ENCODE measurements around the gene MMP28. TPM values are rescaled to one million over a fixed set of nuclear protein-coding genes. Genes with fewer than 3 reads are reported as not detected.

The MMP28 gene
- polyA plus RNA-seq, 4 donors, result 3.0 to 30.5 (median 24.0) TPM

- FAIRE-seq, result no peak
- WGBS, 3 donors, result 84 to 98% (median 93%) methylated on average over 2 of the region's 2 CpGs
- H3K36me3 ChIP-seq (ENCODE audit: control insufficient read depth in 3 of 3, insufficient read depth in 2 of 3, low read depth in 1 of 3, low read length in 3 of 3), result peaks cover 11 to 14% (median 14%) of the 10 kb centered on the region in 3 donors
These were observed 25.9 kb upstream of the MMP28 start for GRCh38 chr17:35821308-35821707.

GRCh38 chr17:35819455-35819854 is 24.0 kb upstream of the MMP28 start:
- 68 to 83% (median 76%) methylated on average over 1 of the region's 1 CpG for WGBS, 3 donors
- Histone ChIP-seq H3K27me3 (ENCODE audit: control insufficient read depth in 3 of 3, insufficient read depth in 3 of 3, low read length in 3 of 3) (no peaks in the 10 kb centered on the region), H3K36me3 (ENCODE audit: control insufficient read depth in 3 of 3, insufficient read depth in 2 of 3, low read depth in 1 of 3, low read length in 3 of 3) (peaks cover 10 to 18% (median 14%) of the 10 kb centered on the region in 3 donors), H3K9me3 (ENCODE audit: control insufficient read depth in 2 of 2, insufficient read depth in 1 of 2, low read depth in 1 of 2, low read length in 1 of 2) (no peaks in the 10 kb centered on the region), H3K4me1 (ENCODE audit: control insufficient read depth in 3 of 3, insufficient read depth in 2 of 3, low read depth in 1 of 3, low read length in 2 of 3) (peaks cover 2 to 6% (median 4%) of the 10 kb centered on the region in 3 donors), H3K27ac (ENCODE audit: low read depth in 1 of 3, low read length in 2 of 3) (no peak overlapping the region), H3K4me3 (ENCODE audit: low read depth in 1 of 3, low read length in 3 of 3) (no peak overlapping the region)
- FAIRE-seq (no peak), DNase-seq (no peak)

More at GRCh38 chr17:35821308-35821707, 25.9 kb upstream of the MMP28 start:
- no peak overlapping the region for H3K27ac ChIP-seq (ENCODE audit: low read depth in 1 of 3, low read length in 2 of 3)
- no peaks in the 10 kb centered on the region for H3K9me3 ChIP-seq (ENCODE audit: control insufficient read depth in 2 of 2, insufficient read depth in 1 of 2, low read depth in 1 of 2, low read length in 1 of 2)
- peaks cover 2 to 4% (median 4%) of the 10 kb centered on the region in 3 donors for H3K4me1 ChIP-seq (ENCODE audit: control insufficient read depth in 3 of 3, insufficient read depth in 2 of 3, low read depth in 1 of 3, low read length in 2 of 3)
- no peak for DNase-seq
- no peak overlapping the region for H3K4me3 ChIP-seq (ENCODE audit: low read depth in 1 of 3, low read length in 3 of 3)
- H3K27me3 ChIP-seq (ENCODE audit: control insufficient read depth in 3 of 3, insufficient read depth in 3 of 3, low read length in 3 of 3), result no peaks in the 10 kb centered on the region

GRCh38 chr17:35817196-35817595 is 21.8 kb upstream of the MMP28 start:
- Histone ChIP-seq H3K27ac (ENCODE audit: low read depth in 1 of 3, low read length in 2 of 3) (no peak overlapping the region), H3K36me3 (ENCODE audit: control insufficient read depth in 3 of 3, insufficient read depth in 2 of 3, low read depth in 1 of 3, low read length in 3 of 3) (peaks cover 5 to 23% (median 8%) of the 10 kb centered on the region in 3 donors), H3K27me3 (ENCODE audit: control insufficient read depth in 3 of 3, insufficient read depth in 3 of 3, low read length in 3 of 3) (no peaks in the 10 kb centered on the region), H3K4me3 (ENCODE audit: low read depth in 1 of 3, low read length in 3 of 3) (no peak overlapping the region), H3K4me1 (ENCODE audit: control insufficient read depth in 3 of 3, insufficient read depth in 2 of 3, low read depth in 1 of 3, low read length in 2 of 3) (peaks cover 2 to 6% (median 4%) of the 10 kb centered on the region in 3 donors), H3K9me3 (ENCODE audit: control insufficient read depth in 2 of 2, insufficient read depth in 1 of 2, low read depth in 1 of 2, low read length in 1 of 2) (no peaks in the 10 kb centered on the region)
- FAIRE-seq, result no peak
- no peak for DNase-seq
- 74 to 90% (median 86%) methylated on average over 1 of the region's 1 CpG for WGBS, 3 donors

- no peak for FAIRE-seq
- H3K27ac ChIP-seq (ENCODE audit: low read depth in 1 of 3, low read length in 2 of 3), result no peak overlapping the region
- 79 to 89% (median 83%) methylated on average over 5 of the region's 5 CpGs for WGBS, 3 donors
- peaks cover 5 to 22% (median 8%) of the 10 kb centered on the region in 3 donors for H3K36me3 ChIP-seq (ENCODE audit: control insufficient read depth in 3 of 3, insufficient read depth in 2 of 3, low read depth in 1 of 3, low read length in 3 of 3)
- DNase-seq, result no peak
- H3K9me3 ChIP-seq (ENCODE audit: control insufficient read depth in 2 of 2, insufficient read depth in 1 of 2, low read depth in 1 of 2, low read length in 1 of 2), result no peaks in the 10 kb centered on the region
- no peak overlapping the region for H3K4me3 ChIP-seq (ENCODE audit: low read depth in 1 of 3, low read length in 3 of 3)
- H3K27me3 ChIP-seq (ENCODE audit: control insufficient read depth in 3 of 3, insufficient read depth in 3 of 3, low read length in 3 of 3), result no peaks in the 10 kb centered on the region
- peaks cover 2 to 8% (median 4%) of the 10 kb centered on the region in 3 donors for H3K4me1 ChIP-seq (ENCODE audit: control insufficient read depth in 3 of 3, insufficient read depth in 2 of 3, low read depth in 1 of 3, low read length in 2 of 3)
These were observed 21.3 kb upstream of the MMP28 start for GRCh38 chr17:35816723-35817122.

GRCh38 chr17:35812456-35812855 is 17.0 kb upstream of the MMP28 start:
- no peak overlapping the region for H3K27ac ChIP-seq (ENCODE audit: low read depth in 1 of 3, low read length in 2 of 3)
- WGBS, 3 donors, result 87 to 92% (median 89%) methylated on average over 5 of the region's 5 CpGs

GRCh38 chr17:35811759-35812158 is 16.3 kb upstream of the MMP28 start:
- WGBS, 3 donors, result 41 to 63% (median 53%) methylated on average over 6 of the region's 6 CpGs
- peaks cover 2 to 14% (median 4%) of the 10 kb centered on the region in 3 donors for H3K36me3 ChIP-seq (ENCODE audit: control insufficient read depth in 3 of 3, insufficient read depth in 2 of 3, low read depth in 1 of 3, low read length in 3 of 3)
- H3K9me3 ChIP-seq (ENCODE audit: control insufficient read depth in 2 of 2, insufficient read depth in 1 of 2, low read depth in 1 of 2, low read length in 1 of 2), result no peaks in the 10 kb centered on the region
- no peak for FAIRE-seq
- no peaks in the 10 kb centered on the region for H3K27me3 ChIP-seq (ENCODE audit: control insufficient read depth in 3 of 3, insufficient read depth in 3 of 3, low read length in 3 of 3)
- no peak for DNase-seq
- peaks cover 0 to 6% (median 6%) of the 10 kb centered on the region in 3 donors for H3K4me1 ChIP-seq (ENCODE audit: control insufficient read depth in 3 of 3, insufficient read depth in 2 of 3, low read depth in 1 of 3, low read length in 2 of 3)
- H3K27ac ChIP-seq (ENCODE audit: low read depth in 1 of 3, low read length in 2 of 3), result no peak overlapping the region
- no peak overlapping the region for H3K4me3 ChIP-seq (ENCODE audit: low read depth in 1 of 3, low read length in 3 of 3)

More at GRCh38 chr17:35812456-35812855, 17.0 kb upstream of the MMP28 start:
- Histone ChIP-seq H3K27me3 (ENCODE audit: control insufficient read depth in 3 of 3, insufficient read depth in 3 of 3, low read length in 3 of 3) (no peaks in the 10 kb centered on the region), H3K9me3 (ENCODE audit: control insufficient read depth in 2 of 2, insufficient read depth in 1 of 2, low read depth in 1 of 2, low read length in 1 of 2) (no peaks in the 10 kb centered on the region), H3K36me3 (ENCODE audit: control insufficient read depth in 3 of 3, insufficient read depth in 2 of 3, low read depth in 1 of 3, low read length in 3 of 3) (peaks cover 2 to 16% (median 4%) of the 10 kb centered on the region in 3 donors), H3K4me3 (ENCODE audit: low read depth in 1 of 3, low read length in 3 of 3) (no peak overlapping the region), H3K4me1 (ENCODE audit: control insufficient read depth in 3 of 3, insufficient read depth in 2 of 3, low read depth in 1 of 3, low read length in 2 of 3) (peaks cover 2 to 9% (median 8%) of the 10 kb centered on the region in 3 donors)
- no peak for DNase-seq
- FAIRE-seq, result no peak

- FAIRE-seq, result no peak
- 0 to 1% (median 1%) methylated on average over 21 to 24 of the region's 24 CpGs for WGBS, 3 donors
- peaks cover 0 to 5% (median 3%) of the 10 kb centered on the region in 3 donors for H3K4me1 ChIP-seq (ENCODE audit: control insufficient read depth in 3 of 3, insufficient read depth in 2 of 3, low read depth in 1 of 3, low read length in 2 of 3)
- no peak for DNase-seq
- H3K27me3 ChIP-seq (ENCODE audit: control insufficient read depth in 3 of 3, insufficient read depth in 3 of 3, low read length in 3 of 3), result no peaks in the 10 kb centered on the region
- H3K9me3 ChIP-seq (ENCODE audit: control insufficient read depth in 2 of 2, insufficient read depth in 1 of 2, low read depth in 1 of 2, low read length in 1 of 2), result no peaks in the 10 kb centered on the region
- peaks cover 0 to 9% (median 0%) of the 10 kb centered on the region in 3 donors for H3K36me3 ChIP-seq (ENCODE audit: control insufficient read depth in 3 of 3, insufficient read depth in 2 of 3, low read depth in 1 of 3, low read length in 3 of 3)
- H3K4me3 ChIP-seq (ENCODE audit: low read depth in 1 of 3, low read length in 3 of 3), result peak overlapping the region; percentile 64 to 98 (median 88)
- H3K27ac ChIP-seq (ENCODE audit: low read depth in 1 of 3, low read length in 2 of 3), result peak overlapping the region; percentile 84 to 99 (median 96)
These were observed 14.5 kb upstream of the MMP28 start for GRCh38 chr17:35809855-35810461.

- Histone ChIP-seq H3K36me3 (ENCODE audit: control insufficient read depth in 3 of 3, insufficient read depth in 2 of 3, low read depth in 1 of 3, low read length in 3 of 3) (peaks cover 0 to 9% (median 0%) of the 10 kb centered on the region in 3 donors), H3K4me3 (ENCODE audit: low read depth in 1 of 3, low read length in 3 of 3) (peak within 1 kb of the TSS; percentile 64 to 98 (median 88)), H3K4me1 (ENCODE audit: control insufficient read depth in 3 of 3, insufficient read depth in 2 of 3, low read depth in 1 of 3, low read length in 2 of 3) (peaks cover 0 to 7% (median 3%) of the 10 kb centered on the region in 3 donors), H3K27me3 (ENCODE audit: control insufficient read depth in 3 of 3, insufficient read depth in 3 of 3, low read length in 3 of 3) (no peaks in the 10 kb centered on the region), H3K27ac (ENCODE audit: low read depth in 1 of 3, low read length in 2 of 3) (peak within 1 kb of the TSS; percentile 84 to 99 (median 96)), H3K9me3 (ENCODE audit: control insufficient read depth in 2 of 2, insufficient read depth in 1 of 2, low read depth in 1 of 2, low read length in 1 of 2) (no peaks in the 10 kb centered on the region)
- DNase-seq, result peak; percentile 98 to 99
- WGBS, 3 donors, result 0 to 1% (median 0%) methylated on average over 51 to 71 of the region's 71 CpGs
- FAIRE-seq, result no peak
These were observed 13.8 kb upstream of the MMP28 start, which contains the start of gene TAF15 for GRCh38 chr17:35808962-35809854. TAF15 (plus strand) TSS chr17:35809484; CDS start chr17:35809570, 86 bp downstream.
